Transverse colon (tissue), 4 donors: ENCODE measurements around the gene MORC2. TPM values are rescaled to one million over a fixed set of nuclear protein-coding genes. Genes with fewer than 3 reads are reported as not detected.

Experiments used
- DNase-seq: peaks from one replicate; pipeline ENCODE4 v3.0.0-alpha.2; 2019
- H3K27ac ChIP-seq, 4 donors: fragments of 200-600 bp; sonication (generic); 2 replicates each; pipeline ENCODE4 v1.5.1; 2016 to 2018; ENCODE audit warnings: inconsistent platforms in 4 of 4
- H3K27me3 ChIP-seq: fragments of 200-600 bp; sonication (generic); 2 replicates; pipeline ENCODE4 v1.5.1; 2017; ENCODE audit warnings: inconsistent platforms
- H3K36me3 ChIP-seq, 4 donors: fragments of 200-600 bp; sonication (generic); 2 replicates each; pipeline ENCODE4 v1.5.1; 2017 to 2019; ENCODE audit warnings: inconsistent platforms in 4 of 4
- H3K4me1 ChIP-seq, 4 donors: fragments of 200-600 bp; sonication (generic); 2 replicates each; pipeline ENCODE4 v1.5.1; 2017 to 2020; ENCODE audit warnings: inconsistent platforms in 4 of 4
- H3K4me3 ChIP-seq, 4 donors: fragments of 200-600 bp; sonication (generic); 1 replicate in 1 of 4; 2 replicates in 3 of 4; pipeline versions ENCODE4 v1.5.1 to v1.6.1; 2017 to 2019; ENCODE audit warnings: inconsistent platforms in 4 of 4
- H3K9me3 ChIP-seq, 2 donors: fragments of 200-600 bp; sonication (generic); 2 replicates each; pipeline ENCODE4 v1.5.1; 2017 to 2019; ENCODE audit warnings: inconsistent platforms in 2 of 2
- CTCF ChIP-seq, 5 experiments: fragments of 200-600 bp in 3 of 5; fragments of 450-650 bp in 2 of 5; sonication (generic) in 3 of 5; IDR thresholded peaks; 1 replicate in 2 of 5; 2 replicates in 3 of 5; pipeline ENCODE4 v1.5.1; 2016 to 2017; ENCODE audit warnings: antibody characterized with exemption in 5 of 5, inconsistent platforms in 3 of 5, mild to moderate bottlenecking in 2 of 5, moderate library complexity in 1 of 5
- EP300 ChIP-seq: sonication (generic); formaldehyde crosslinking; IDR thresholded peaks from one replicate; pipeline ENCODE4 v1.6.1; 2017; ENCODE audit warnings: antibody characterized with exemption, low read depth
- POLR2A ChIP-seq: fragments of 450-650 bp; IDR thresholded peaks from one replicate; pipeline ENCODE4 v1.6.1; 2016; ENCODE audit warnings: antibody characterized with exemption, mild to moderate bottlenecking, moderate library complexity
- POLR2AphosphoS5 ChIP-seq, 3 donors: sonication (generic); formaldehyde crosslinking; IDR thresholded peaks; one replicate each; pipeline ENCODE4 v1.6.1; 2016; ENCODE audit warnings: antibody characterized with exemption in 3 of 3
- WGBS, 2 donors: methylation state at CpG; one replicate each; pipeline ENCODE4 v1.1.5; 2018; ENCODE audit warnings: low coverage in 1 of 2; 5-methylcytosine and 5-hydroxymethylcytosine counted together
- in situ Hi-C, 4 donors: fragments of 200-750 bp; cut with MboI; loops; one replicate each; pipeline versions ENCODE4 v1.15.0 to v1.15.1; 2017; ENCODE audit warnings: low sequenced_read_pairs in 3 of 4, low pct_ligation_motif_present in 1 of 4, low pct_unique_long_range_greater_than_20kb in 1 of 4
- intact Hi-C: fragments of 100-400 bp; cut with DNase I; formaldehyde crosslinking; loops from one replicate; pipeline ENCODE4 v1.15.1; 2023; ENCODE audit warnings: low total_unique reads
- total RNA-seq, 4 donors: library from RNA; depleted of rRNA; stranded (reverse); fragments of >200 nt; gene quantifications; one replicate each; pipeline ENCODE4 v1.1.0, GENCODE V29; 2016

Gene MORC2
- total RNA-seq, 4 donors from 2014 or later = 11.9 to 23.9 (median 19.1) TPM

GRCh38 chr22:30884211-30885000, 84.2 kb downstream of the MORC2 start:
- 88% methylated on average over 18 of the region's 18 CpGs; no CpG with 5 or more reads in 1 of the 2 donors for WGBS, 2 donors
- no peaks in the 10 kb centered on the region for H3K4me1 ChIP-seq

GRCh38 chr22:30883586-30884145, 84.9 kb downstream of the MORC2 start:
- in situ Hi-C loops = no loop called here
- no peak for DNase-seq
- Histone ChIP-seq H3K36me3 (no peaks in the 10 kb centered on the region), H3K4me1 (no peaks in the 10 kb centered on the region), H3K4me3 (no peak overlapping the region), H3K27me3 (no peaks in the 10 kb centered on the region), H3K9me3 (no peaks in the 10 kb centered on the region), H3K27ac (no peak overlapping the region)
- intact Hi-C loops = no loop called here
- TF ChIP-seq POLR2AphosphoS5 (IDR thresholded peaks at IDR 0.05) (no peak), CTCF (IDR thresholded peaks at IDR 0.05) (no peak)
- 92% methylated on average over 6 of the region's 7 CpGs; no CpG with 5 or more reads in 1 of the 2 donors for WGBS, 2 donors

More at GRCh38 chr22:30884211-30885000, 84.2 kb downstream of the MORC2 start:
- DNase-seq = no peak
- Histone ChIP-seq H3K36me3 (no peaks in the 10 kb centered on the region), H3K4me3 (no peak overlapping the region), H3K27me3 (no peaks in the 10 kb centered on the region), H3K27ac (no peak overlapping the region), H3K9me3 (no peaks in the 10 kb centered on the region)
- in situ Hi-C loops = no loop called here
- TF ChIP-seq POLR2A = no peak
- TF ChIP-seq POLR2AphosphoS5 (IDR thresholded peaks at IDR 0.05) = no peak
- no peak for TF ChIP-seq EP300
- TF ChIP-seq CTCF (IDR thresholded peaks at IDR 0.05) = no peak
- intact Hi-C loops = no loop called here

- DNase-seq = no peak
- H3K4me1 ChIP-seq = no peaks in the 10 kb centered on the region
- H3K36me3 ChIP-seq = no peaks in the 10 kb centered on the region
- TF ChIP-seq CTCF (IDR thresholded peaks at IDR 0.05) = no peak
- TF ChIP-seq EP300 = no peak
- no peak for TF ChIP-seq POLR2A
- no peak overlapping the region for H3K4me3 ChIP-seq
- H3K27me3 ChIP-seq = no peaks in the 10 kb centered on the region
- no peak overlapping the region for H3K27ac ChIP-seq
- no peaks in the 10 kb centered on the region for H3K9me3 ChIP-seq
- WGBS, 2 donors = 86 to 97% methylated on average over 1 to 4 of the region's 4 CpGs
- intact Hi-C loops = no loop called here
- in situ Hi-C loops = no loop called here
Observed at GRCh38 chr22:30882974-30883533, 85.5 kb downstream of the MORC2 start.

GRCh38 chr22:30882184-30882717, 86.3 kb downstream of the MORC2 start:
- DNase-seq = no peak
- no peaks in the 10 kb centered on the region for H3K9me3 ChIP-seq

More at GRCh38 chr22:30882184-30882717, 86.3 kb downstream of the MORC2 start:
- Histone ChIP-seq H3K27me3 (no peaks in the 10 kb centered on the region), H3K4me3 (no peak overlapping the region), H3K4me1 (no peaks in the 10 kb centered on the region), H3K27ac (no peak overlapping the region), H3K36me3 (no peaks in the 10 kb centered on the region)
- WGBS, 2 donors = 67 to 90% methylated on average over 3 to 6 of the region's 6 CpGs
- in situ Hi-C loops = no loop called here
- intact Hi-C loops = no loop called here
- TF ChIP-seq EP300 (no peak), POLR2AphosphoS5 (IDR thresholded peaks at IDR 0.05) (no peak), POLR2A (no peak), CTCF (IDR thresholded peaks at IDR 0.05) (no peak)
